DMS153 (cell line): ENCODE data around the gene TRAF3IP3.

Experiments
- DNase-seq: peaks from one replicate; lab custom pipeline; 2025; lab: John Stamatoyannopoulos, UW

TRAF3IP3 gene

GRCh38 chr1:209802117-209802779 is 46.4 kb downstream of the TRAF3IP3 start:
- peak; percentile 26 for DNase-seq

DNA sequence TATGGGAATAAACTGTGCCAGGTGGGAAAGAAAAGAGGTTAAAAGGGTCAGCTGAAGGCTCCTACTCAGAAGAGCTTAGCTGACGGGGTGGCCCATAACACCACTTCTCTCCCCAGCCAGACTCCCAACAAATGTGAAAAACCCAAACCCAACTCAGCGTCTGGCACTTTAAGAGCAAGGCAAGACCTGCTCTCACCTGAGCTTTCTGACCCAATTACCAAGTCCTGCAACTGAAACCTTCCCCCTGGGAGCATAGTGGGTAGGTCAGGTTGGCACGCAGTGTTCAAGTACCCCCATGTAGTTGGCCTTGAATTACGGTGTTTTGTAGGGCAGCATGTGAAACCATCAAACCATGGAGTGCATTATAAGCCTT is 46.9 kb downstream of the TRAF3IP3 start:
- no peak for DNase-seq

DNA sequence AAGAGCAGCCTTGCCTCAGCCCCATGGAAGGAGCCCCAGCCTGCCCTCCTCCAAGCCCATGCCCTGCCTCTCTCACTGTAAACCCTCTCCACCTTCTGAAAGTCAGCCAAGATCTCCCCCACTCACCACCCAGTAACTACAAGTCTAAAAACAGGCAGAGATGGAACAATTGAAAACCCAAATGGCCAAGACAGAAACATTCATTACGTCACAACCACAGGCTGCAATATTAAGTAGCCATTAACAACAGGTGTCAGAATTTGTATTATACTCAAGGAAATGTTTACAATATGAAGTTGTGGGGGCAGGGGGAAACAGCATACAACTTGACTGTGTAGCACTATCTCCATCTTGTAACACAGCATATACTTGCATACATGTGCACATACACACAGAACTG is 47.7 kb downstream of the TRAF3IP3 start:
- DNase-seq: no peak

- DNase-seq: no peak
These were observed 49.5 kb downstream of the TRAF3IP3 start for GRCh38 chr1:209805341-209805781.

DNA sequence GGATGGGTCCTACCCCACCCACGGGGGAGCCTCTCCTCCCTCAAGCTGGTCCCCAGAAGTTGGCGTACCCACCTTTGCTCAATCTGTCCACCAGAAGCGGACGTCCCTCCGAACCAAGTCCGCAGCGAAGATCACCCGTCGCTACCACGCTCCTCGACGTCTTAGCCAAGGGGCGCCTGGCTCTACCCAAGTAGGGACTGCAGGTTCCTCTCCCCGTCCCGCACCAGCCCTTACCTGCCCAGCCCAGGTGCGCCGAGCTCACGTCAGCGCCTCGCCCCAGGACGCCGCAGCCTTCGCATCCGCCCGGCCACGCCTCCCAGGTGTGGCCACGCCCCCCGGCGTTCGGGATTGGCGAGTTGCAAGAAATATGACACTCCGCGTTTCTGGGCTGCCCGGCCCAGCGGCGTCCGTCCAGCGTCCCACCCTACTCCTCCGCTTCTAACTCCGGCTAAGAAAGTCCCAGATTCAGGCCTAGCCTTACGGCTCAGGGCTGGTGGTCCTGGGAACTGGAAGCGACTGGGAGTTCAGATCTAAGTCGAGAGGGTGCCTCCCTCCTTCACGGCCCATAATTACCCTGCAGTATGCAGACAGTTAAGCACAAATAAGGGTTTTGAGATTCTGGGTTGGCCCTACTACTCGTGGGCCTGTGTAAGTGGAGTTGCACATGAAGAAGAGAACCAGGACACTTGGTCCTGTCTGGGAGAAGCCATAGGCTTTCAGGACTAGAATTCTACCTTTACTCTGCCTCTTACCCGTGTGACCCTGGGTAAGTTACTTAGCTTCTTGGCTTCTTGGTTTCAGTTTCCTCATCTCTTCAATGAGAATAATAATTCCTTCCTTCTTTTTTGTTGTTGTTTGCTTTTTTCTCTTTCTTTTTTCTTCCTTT is 50.3 kb downstream of the TRAF3IP3 start, which contains the start of gene IRF6:
Gene IRF6, minus strand, starts transcription at position 268 of the 886 bp plus-strand sequence. CDS start 4,729 bp downstream, outside the sequence.
- peak; percentile 94 for DNase-seq

DNA sequence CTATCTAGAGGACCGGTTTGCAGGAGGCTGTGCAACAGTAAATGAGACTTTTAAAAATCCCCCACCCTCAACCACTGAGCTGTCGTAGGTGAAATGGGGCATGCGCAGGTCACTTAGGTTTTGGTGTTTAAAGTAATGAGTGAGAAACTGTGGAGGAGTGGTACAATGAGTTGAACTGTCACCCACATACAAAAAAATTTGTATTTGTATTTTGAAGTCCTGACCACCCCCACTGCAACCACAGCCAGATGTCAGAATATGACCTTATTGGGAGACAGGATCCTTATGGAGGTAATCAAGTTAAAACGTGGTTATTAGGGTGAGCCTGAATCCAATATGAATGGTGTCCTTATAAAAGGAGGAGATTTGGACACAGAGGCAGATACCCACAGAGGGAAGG is 51.7 kb downstream of the TRAF3IP3 start:
- no peak for DNase-seq

- peak; percentile 93 for DNase-seq
These were observed 52.3 kb downstream of the TRAF3IP3 start for GRCh38 chr1:209808059-209808581.

DNA sequence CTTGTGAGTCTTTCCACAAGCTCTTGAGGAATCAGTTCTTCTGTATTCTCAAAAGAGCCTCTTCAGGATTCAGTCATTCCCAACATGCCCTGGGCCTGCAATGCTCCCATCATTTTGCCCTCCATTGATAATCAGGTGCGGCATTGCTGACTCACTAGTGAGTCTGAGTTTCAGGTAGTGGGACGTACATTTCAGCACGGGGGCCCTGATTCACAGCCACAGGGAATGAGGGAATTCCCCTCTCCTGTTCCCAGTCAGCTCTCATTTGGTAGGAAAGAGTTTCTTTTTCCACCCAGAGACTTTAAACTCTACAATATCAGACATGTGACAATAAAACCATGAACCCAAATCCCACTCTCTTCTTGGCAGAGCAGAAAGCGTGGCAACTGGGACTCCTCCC is 53.8 kb downstream of the TRAF3IP3 start:
- DNase-seq: no peak

GRCh38 chr1:209810783-209811182 is 54.9 kb downstream of the TRAF3IP3 start:
- DNase-seq: no peak

DNA sequence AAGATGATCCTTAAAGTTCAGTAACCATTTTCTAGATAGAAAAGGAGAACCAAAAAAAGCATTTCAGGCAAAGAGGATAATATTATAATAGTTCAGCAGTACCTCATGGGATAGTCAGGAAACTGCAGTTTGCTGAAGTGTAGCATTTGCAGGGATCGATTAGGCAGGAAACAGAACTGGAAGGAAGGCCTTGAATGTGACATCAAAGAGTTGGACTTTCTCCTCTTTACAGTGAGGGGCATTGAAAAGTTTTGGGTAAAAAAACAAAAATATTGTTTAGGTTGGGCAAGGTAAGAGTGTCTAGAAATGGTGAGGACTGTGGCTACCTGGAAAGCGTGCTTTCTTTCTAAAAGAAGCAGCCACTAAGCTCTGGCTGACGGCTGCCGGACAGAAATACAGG is 58.0 kb downstream of the TRAF3IP3 start:
- DNase-seq: no peak

DNA sequence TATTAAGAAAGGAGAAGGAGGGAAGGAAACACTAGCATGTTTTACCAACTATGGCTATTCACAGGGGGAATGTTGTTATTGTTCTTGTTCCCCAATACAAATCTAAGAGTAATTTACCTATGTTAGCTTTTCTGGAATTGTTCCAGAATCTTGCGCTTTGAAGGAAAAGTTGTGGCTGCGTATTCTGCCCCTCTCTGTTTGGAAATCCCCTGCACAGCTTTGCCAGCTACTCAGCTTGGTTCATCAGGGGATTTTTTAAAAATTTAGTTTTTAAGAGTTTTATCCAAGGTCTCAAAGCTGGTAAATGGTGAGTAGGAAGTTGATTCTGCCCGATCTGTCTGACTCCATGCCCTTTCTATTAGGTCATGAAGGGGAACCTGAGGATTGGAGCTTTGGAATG is 59.6 kb downstream of the TRAF3IP3 start:
- DNase-seq: no peak

DNA sequence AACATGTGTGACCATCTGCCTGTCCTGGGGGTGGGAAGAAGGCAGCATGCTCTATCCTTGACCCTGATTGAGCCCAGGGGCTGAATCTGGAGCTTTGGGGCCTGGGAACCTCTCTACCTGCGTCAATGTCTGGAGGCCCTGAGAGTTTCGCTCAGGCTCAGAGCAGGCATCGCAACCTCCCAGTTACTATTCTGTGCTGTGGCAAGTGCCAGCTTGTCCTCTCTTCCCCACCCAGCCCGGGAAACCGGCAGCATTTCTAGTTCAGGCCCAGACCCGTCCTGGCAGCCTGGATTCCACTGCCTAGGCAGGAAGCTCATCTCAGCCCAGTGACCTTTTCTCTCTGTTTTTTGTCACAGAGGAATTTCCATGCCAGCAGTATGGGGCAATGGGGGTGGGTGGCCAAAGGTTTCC is 60.1 kb downstream of the TRAF3IP3 start:
- DNase-seq: peak; percentile 85

GRCh38 chr1:209816923-209817322 is 61.1 kb downstream of the TRAF3IP3 start:
- DNase-seq: no peak

- DNase-seq: no peak
These were observed 61.8 kb downstream of the TRAF3IP3 start for GRCh38 chr1:209817691-209818090.

DNA sequence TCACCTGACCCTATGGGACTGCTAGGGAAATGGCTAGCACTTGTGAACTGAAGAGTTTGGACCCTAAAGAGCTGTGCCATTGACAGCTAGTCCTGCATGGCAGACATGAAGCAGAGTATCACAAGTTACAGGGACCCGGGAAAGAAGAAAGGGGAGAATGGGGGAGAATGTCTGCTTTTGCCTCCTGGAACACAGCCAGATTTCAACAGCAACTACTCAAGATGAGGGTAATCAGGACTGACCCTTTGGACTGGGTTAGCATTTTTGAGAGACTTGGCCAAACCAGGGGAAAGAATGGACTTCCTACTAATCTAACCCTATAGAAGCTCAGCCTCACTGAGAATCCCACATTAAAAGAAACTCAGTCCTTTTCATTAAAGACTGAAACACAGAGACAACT is 63.2 kb downstream of the TRAF3IP3 start:
- DNase-seq: no peak

DNA sequence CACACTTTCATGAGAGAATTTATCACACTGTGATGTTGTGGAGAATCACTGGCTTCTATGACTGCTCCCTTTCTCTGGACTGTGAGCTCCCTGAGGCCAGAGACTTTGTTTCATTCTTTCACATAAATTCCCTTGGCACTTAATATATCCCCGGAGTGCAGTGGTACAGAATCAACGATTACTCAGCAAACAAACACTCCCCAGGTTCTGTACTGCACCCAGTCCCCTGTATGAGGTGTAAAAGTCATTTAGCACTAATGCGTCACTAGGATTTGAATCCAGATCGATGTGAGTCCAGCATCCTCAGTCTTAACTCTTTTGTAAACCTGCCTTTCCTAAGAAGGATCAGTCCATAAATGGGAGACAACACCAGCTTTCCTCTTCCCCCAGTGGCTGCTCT is 65.1 kb downstream of the TRAF3IP3 start:
- DNase-seq: no peak

- DNase-seq: no peak
These were observed 66.9 kb downstream of the TRAF3IP3 start for GRCh38 chr1:209822706-209823105.

DNA sequence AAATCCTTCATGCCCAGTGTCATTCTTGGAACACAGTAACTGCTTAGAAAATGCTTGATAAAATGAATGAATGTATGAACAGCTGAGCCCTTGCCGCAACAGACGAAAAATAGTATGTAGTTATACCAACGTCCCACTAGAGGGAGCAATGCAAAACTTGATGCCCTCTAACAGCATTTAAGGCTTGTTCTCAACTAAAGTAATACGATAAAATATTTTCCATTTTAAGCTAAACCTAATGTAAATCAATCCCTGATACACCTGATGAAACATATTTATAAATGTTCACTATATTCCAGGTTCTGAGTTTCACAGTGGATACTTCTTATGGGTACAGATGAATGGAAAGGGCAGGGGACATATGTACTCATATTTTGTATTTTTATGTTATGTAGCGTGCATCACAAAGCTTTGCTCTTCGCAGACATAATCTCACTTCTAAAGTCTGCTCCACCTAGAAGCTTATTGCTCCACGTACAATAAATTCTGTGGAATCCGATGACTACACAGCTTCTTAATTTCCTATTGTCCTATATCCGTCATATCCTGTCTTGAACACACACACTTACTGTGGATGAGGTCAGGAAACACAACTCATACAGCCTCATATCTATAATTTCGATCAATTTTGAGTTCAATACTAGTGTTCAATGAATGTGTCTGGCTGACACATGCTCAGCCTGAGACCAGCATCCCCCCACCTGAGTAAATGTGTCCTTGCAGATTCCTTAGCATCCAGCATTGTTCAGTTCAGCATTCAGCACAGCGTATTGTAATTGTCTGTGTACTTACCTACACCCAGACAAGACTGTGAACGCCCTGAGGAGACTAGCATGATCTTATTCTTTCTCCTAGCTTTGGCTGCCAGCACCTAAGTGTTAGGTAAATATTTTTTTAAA is 67.5 kb downstream of the TRAF3IP3 start:
- peak; percentile 30 for DNase-seq

GRCh38 chr1:209825591-209826434 is 70.0 kb downstream of the TRAF3IP3 start:
- no peak for DNase-seq

DNA sequence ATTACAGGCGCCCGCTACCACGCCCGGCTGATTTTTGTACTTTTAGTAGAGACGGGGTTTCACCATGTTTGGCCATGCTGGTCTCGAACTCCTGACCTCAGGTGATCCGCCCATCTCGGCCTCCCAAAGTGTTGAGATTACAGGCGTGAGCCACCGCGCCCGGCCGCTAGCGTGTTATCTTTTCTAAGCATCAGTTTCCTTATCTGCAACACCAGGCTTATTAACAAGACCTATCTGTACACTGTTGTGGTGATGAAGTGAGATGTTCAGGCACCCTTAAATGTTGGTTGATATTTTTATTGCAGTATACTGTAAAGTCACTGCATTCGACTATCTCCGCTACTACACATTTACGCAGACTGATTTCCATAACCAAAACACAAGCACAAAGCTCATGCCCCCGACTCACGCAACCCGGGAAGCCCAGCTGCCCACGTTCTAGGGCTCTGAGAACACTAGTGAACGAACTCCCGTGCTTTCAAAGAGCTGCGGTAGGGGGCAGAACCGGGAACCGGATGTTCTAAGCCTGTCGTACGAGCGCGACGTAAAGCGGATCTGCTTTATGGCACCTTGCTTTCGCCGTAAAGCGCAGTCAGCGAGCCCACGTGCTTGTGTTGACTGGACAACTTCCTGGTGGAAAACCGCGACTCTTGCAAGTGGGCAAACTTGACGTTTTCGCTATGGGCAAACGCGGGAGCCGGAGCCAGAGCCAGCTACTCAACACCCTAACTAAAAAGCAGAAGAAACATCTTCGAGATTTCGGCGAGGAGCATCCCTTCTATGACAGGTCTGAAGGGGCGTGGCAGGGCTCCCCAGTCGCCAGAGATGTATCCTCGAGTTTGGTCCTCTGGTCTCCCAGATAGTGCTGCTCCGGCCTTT is 71.8 kb downstream of the TRAF3IP3 start, which contains the start of gene UTP25:
Gene UTP25, plus strand, starts transcription at position 589 of the 879 bp plus-strand sequence. Its CDS starts 92 bp downstream, at position 681.
- DNase-seq: peak; percentile 97
